Smooth muscle cell (in vitro differentiated cells): Measurements from ENCODE around the gene YEATS4. TPM values are rescaled to one million over a fixed set of nuclear protein-coding genes. Genes with fewer than 3 reads are reported as not detected.

ENCODE experiments used
- DNase-seq: peaks from one replicate; lab custom pipeline; 2025; ENCODE audit not compliant: unreplicated experiment; lab: John Stamatoyannopoulos, UW
- H2AFZ ChIP-seq: fragments of 200-600 bp; sonication (generic); 2 replicates; pipeline ENCODE4 v1.6.0; 2016; ENCODE audit warnings: antibody characterized with exemption, low read depth, mild to moderate bottlenecking
- H3F3A ChIP-seq: fragments of 200-600 bp; sonication (generic); 2 replicates; pipeline ENCODE4 v1.6.0; 2017; ENCODE audit warnings: antibody characterized with exemption, low read depth
- H3K27ac ChIP-seq: fragments of 200-600 bp; sonication (generic); 2 replicates; pipeline ENCODE4 v1.5.1; 2016; ENCODE audit warnings: low read depth, mild to moderate bottlenecking
- H3K27me3 ChIP-seq: fragments of 200-600 bp; sonication (generic); 2 replicates; pipeline ENCODE4 v1.6.1; 2016; ENCODE audit warnings: low read depth, mild to moderate bottlenecking
- H3K36me3 ChIP-seq: fragments of 200-600 bp; sonication (generic); 2 replicates; pipeline ENCODE4 v1.5.1; 2016; ENCODE audit warnings: low read depth
- H3K4me1 ChIP-seq: fragments of 200-600 bp; sonication (generic); 2 replicates; pipeline ENCODE4 v1.5.1; 2016; ENCODE audit warnings: low read depth
- H3K4me2 ChIP-seq: fragments of 200-600 bp; sonication (generic); 2 replicates; pipeline ENCODE4 v1.6.0; 2016; ENCODE audit warnings: mild to moderate bottlenecking
- H3K4me3 ChIP-seq: fragments of 200-600 bp; sonication (generic); 2 replicates; pipeline ENCODE4 v1.5.1; 2016; ENCODE audit warnings: mild to moderate bottlenecking
- H3K79me2 ChIP-seq: fragments of 200-600 bp; sonication (generic); 2 replicates; pipeline ENCODE4 v1.6.0; 2016; ENCODE audit warnings: low read depth, mild to moderate bottlenecking
- H3K9ac ChIP-seq: fragments of 200-600 bp; sonication (generic); 2 replicates; pipeline ENCODE4 v1.6.0; 2016; ENCODE audit warnings: low read depth
- H3K9me3 ChIP-seq: fragments of 200-600 bp; sonication (generic); replicated peaks from 2 replicates; pipeline ENCODE4 v1.5.1; 2016; ENCODE audit warnings: low read depth
- H4K20me1 ChIP-seq: fragments of 200-600 bp; sonication (generic); 2 replicates; pipeline ENCODE4 v1.6.0; 2016; ENCODE audit warnings: low read depth
- CTCF ChIP-seq: fragments of 200-600 bp; sonication (generic); IDR thresholded peaks from 2 replicates; pipeline ENCODE4 v1.5.1; 2017; ENCODE audit warnings: borderline replicate concordance, mild to moderate bottlenecking, antibody characterized with exemption; ENCODE audit not compliant: insufficient read depth, poor library complexity, severe bottlenecking
- WGBS: methylation state at CpG from one replicate; pipeline ENCODE4 v1.1.7; 2016; ENCODE audit warnings: low lambda C conversion rate; 5-methylcytosine and 5-hydroxymethylcytosine counted together
- polyA plus RNA-seq: library from polyadenylated mRNA; unstranded; fragments of >200 nt; fragmentation: Nextera tagmentation; extraction: Ambion mirVana; gene quantifications from 2 replicates; pipeline ENCODE4 v1.2.1, GENCODE V29; 2016
- total RNA-seq: library from RNA; depleted of rRNA; stranded (reverse); fragments of >200 nt; gene quantifications from 2 replicates; pipeline ENCODE4 v1.2.3, GENCODE V29; 2014

Gene YEATS4
- total and polyA plus RNA-seq, 2 experiments from 2014 or later: 9.9 to 32.7 TPM

- Histone ChIP-seq H3K79me2 (no peaks in the 10 kb centered on the region), H4K20me1 (no peaks in the 10 kb centered on the region), H3K4me2 (peak overlapping the region; percentile 72), H3K4me1 (peaks cover 15% of the 10 kb centered on the region), H3K4me3 (no peak overlapping the region), H3K9me3 (no peaks in the 10 kb centered on the region), H3F3A (peaks cover 16% of the 10 kb centered on the region), H2AFZ (no peak overlapping the region), H3K27ac (peak overlapping the region; percentile 100), H3K27me3 (no peaks in the 10 kb centered on the region), H3K9ac (peak overlapping the region; percentile 90), H3K36me3 (no peaks in the 10 kb centered on the region)
- 6% methylated on average over 4 of the region's 4 CpGs for WGBS
- TF ChIP-seq CTCF: no peak
- no peak for DNase-seq
Observed at GRCh38 chr12:69405566-69405865, 46.0 kb downstream of the YEATS4 start.

- peak overlapping the region; percentile 72 for H3K4me2 ChIP-seq
- WGBS: 70% methylated on average over 2 of the region's 2 CpGs
- DNase-seq: no peak
Observed at GRCh38 chr12:69406217-69406616, 46.7 kb downstream of the YEATS4 start.

DNA sequence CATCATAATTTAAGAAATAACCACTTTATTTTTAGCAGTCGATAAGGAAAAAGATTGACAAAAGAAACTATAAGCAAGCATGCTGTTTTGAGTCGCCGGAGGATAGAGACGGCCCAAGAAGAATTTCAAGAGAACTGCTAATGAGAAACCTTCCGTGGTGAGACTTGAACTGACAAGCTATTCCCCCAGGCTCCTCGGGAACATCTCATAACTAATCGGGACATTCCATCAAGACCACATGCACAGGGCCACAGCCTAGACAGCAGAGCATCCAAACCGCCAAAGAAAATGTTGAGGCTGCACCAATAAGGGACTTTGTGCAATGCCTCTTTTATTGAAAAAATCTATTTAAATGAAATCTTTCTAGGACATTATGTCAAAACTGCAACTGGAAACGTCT, 51.0 kb downstream of the YEATS4 start:
- TF ChIP-seq CTCF: no peak
- H3K4me2 ChIP-seq: no peak overlapping the region
- H3K36me3 ChIP-seq: no peaks in the 10 kb centered on the region
- 64% methylated on average over 9 of the region's 9 CpGs for WGBS
- peaks cover 9% of the 10 kb centered on the region for H3F3A ChIP-seq
- H3K27me3 ChIP-seq: no peaks in the 10 kb centered on the region
- no peak overlapping the region for H3K9ac ChIP-seq
- H2AFZ ChIP-seq: no peak overlapping the region
- H3K4me3 ChIP-seq: no peak overlapping the region
- peaks cover 8% of the 10 kb centered on the region for H3K4me1 ChIP-seq
- no peaks in the 10 kb centered on the region for H3K9me3 ChIP-seq
- no peak overlapping the region for H3K27ac ChIP-seq
- H4K20me1 ChIP-seq: no peaks in the 10 kb centered on the region
- no peak for DNase-seq
- H3K79me2 ChIP-seq: no peaks in the 10 kb centered on the region

More at GRCh38 chr12:69406217-69406616, 46.7 kb downstream of the YEATS4 start:
- no peak overlapping the region for H2AFZ ChIP-seq
- H3K4me3 ChIP-seq: no peak overlapping the region
- TF ChIP-seq CTCF: no peak
- H3K9me3 ChIP-seq: no peaks in the 10 kb centered on the region
- peak overlapping the region; percentile 90 for H3K9ac ChIP-seq
- H3K27ac ChIP-seq: peak overlapping the region; percentile 100
- H3K36me3 ChIP-seq: no peaks in the 10 kb centered on the region
- H3K4me1 ChIP-seq: peaks cover 15% of the 10 kb centered on the region
- peaks cover 16% of the 10 kb centered on the region for H3F3A ChIP-seq
- no peaks in the 10 kb centered on the region for H3K79me2 ChIP-seq
- no peaks in the 10 kb centered on the region for H3K27me3 ChIP-seq
- H4K20me1 ChIP-seq: no peaks in the 10 kb centered on the region

DNA sequence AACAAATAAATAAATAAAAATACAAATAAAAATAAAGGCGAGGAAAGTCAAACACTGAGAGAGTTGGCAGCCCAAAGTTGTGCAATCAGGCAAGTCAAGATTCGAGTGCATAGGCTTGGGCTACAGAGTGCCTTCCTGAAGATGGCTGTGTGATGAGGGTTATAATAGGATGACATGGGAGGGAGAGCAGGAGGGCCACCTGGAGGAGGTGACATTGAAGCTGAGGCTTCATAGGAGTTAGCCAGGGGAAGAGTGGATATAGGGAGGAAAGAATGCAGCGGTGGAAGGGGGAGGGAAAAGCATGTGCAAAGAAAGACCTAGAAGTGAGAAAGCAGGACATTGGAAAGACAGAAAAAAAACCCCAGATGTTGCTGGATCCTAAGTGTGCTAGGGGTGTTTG, 53.1 kb downstream of the YEATS4 start:
- Histone ChIP-seq H3K27ac (no peak overlapping the region), H3K9ac (no peak overlapping the region), H3K79me2 (no peaks in the 10 kb centered on the region), H3K4me2 (no peak overlapping the region), H3F3A (peaks cover 12% of the 10 kb centered on the region), H3K36me3 (no peaks in the 10 kb centered on the region), H3K4me1 (peaks cover 6% of the 10 kb centered on the region), H2AFZ (no peak overlapping the region), H3K9me3 (no peaks in the 10 kb centered on the region), H3K27me3 (no peaks in the 10 kb centered on the region), H4K20me1 (no peaks in the 10 kb centered on the region), H3K4me3 (no peak overlapping the region)
- no peak for DNase-seq
- no peak for TF ChIP-seq CTCF
- WGBS: 92% methylated on average over 3 of the region's 3 CpGs
